Measurements from ENCODE around the gene FOXP2. TPM values are rescaled to one million over a fixed set of nuclear protein-coding genes. Genes with fewer than 3 reads are reported as not detected.
"Not testable (repeated sequence)": the region's sequence is repeated elsewhere in the genome, so short reads cannot be mapped to it uniquely, and the experiment has no call there.

FOXP2 gene
- total and polyA plus RNA-seq, 2 experiments from 2014 or later = 10.0 to 14.7 TPM

GRCh38 chr7:114481999-114482398, 67.4 kb downstream of the FOXP2 start:
- Histone ChIP-seq H3K27ac (no peak overlapping the region), H3K9me3 (ENCODE audit: low read depth) (no peaks in the 10 kb centered on the region), H4K20me1 (ENCODE audit: insufficient read depth, poor library complexity, severe bottlenecking) (no peaks in the 10 kb centered on the region), H3K4me1 (ENCODE audit: insufficient read depth) (no peaks in the 10 kb centered on the region), H3K9me2 (replicated peaks; ENCODE audit: insufficient read depth) (no peaks in the 10 kb centered on the region), H3K79me2 (no peaks in the 10 kb centered on the region), H2AFZ (no peak overlapping the region), H3K4me3 (no peak overlapping the region), H3K36me3 (replicated peaks; ENCODE audit: insufficient read depth, low read depth) (no peaks in the 10 kb centered on the region), H3K27me3 (no peaks in the 10 kb centered on the region), H3K4me2 (no peak overlapping the region)
- WGBS (ENCODE audit: low lambda C conversion rate, missing lambda C conversion rate) = 70% methylated on average over 2 of the region's 2 CpGs
- TF ChIP-seq EZH2phosphoT487 (IDR thresholded peaks at IDR 0.05; ENCODE audit: low read depth, severe bottlenecking, unreplicated experiment) = no peak
- TF ChIP-seq, protein P1, sequence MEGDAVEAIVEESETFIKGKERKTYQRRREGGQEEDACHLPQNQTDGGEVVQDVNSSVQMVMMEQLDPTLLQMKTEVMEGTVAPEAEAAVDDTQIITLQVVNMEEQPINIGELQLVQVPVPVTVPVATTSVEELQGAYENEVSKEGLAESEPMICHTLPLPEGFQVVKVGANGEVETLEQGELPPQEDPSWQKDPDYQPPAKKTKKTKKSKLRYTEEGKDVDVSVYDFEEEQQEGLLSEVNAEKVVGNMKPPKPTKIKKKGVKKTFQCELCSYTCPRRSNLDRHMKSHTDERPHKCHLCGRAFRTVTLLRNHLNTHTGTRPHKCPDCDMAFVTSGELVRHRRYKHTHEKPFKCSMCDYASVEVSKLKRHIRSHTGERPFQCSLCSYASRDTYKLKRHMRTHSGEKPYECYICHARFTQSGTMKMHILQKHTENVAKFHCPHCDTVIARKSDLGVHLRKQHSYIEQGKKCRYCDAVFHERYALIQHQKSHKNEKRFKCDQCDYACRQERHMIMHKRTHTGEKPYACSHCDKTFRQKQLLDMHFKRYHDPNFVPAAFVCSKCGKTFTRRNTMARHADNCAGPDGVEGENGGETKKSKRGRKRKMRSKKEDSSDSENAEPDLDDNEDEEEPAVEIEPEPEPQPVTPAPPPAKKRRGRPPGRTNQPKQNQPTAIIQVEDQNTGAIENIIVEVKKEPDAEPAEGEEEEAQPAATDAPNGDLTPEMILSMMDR (IDR thresholded peaks at IDR 0.05; ENCODE audit: poor library complexity) = no peak
- TF ChIP-seq EZH2 (IDR thresholded peaks at IDR 0.05; ENCODE audit: borderline replicate concordance) = no peak
- no peak for DNase-seq (ENCODE audit: low spot score)

DNA sequence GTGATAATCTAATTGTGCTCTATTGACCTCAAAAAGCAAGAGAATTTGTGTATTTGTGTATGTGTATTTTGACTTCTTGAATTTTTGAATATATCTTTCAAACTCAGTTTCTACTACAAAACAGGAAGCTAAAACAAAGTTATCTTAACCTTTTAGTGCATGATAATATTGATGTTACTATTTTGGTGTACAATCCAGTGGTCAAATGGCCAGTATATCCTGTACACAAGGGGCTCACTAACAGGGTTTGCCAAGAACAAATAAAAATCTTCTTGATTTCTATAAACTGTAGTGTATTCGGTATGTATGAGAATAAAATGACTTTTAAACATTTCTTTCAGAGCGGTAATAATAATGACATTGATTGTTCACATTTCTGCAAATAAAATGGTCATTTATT, 69.6 kb downstream of the FOXP2 start:
- no peaks in the 10 kb centered on the region for H3K9me2 ChIP-seq (replicated peaks; ENCODE audit: insufficient read depth)
- H3K9me3 ChIP-seq (ENCODE audit: low read depth) = no peaks in the 10 kb centered on the region
- TF ChIP-seq EZH2phosphoT487 (IDR thresholded peaks at IDR 0.05; ENCODE audit: low read depth, severe bottlenecking, unreplicated experiment) (no peak), EZH2 (IDR thresholded peaks at IDR 0.05; ENCODE audit: borderline replicate concordance) (no peak)
- TF ChIP-seq, protein P1 (IDR thresholded peaks at IDR 0.05; ENCODE audit: poor library complexity) = no peak
- no peaks in the 10 kb centered on the region for H4K20me1 ChIP-seq (ENCODE audit: insufficient read depth, poor library complexity, severe bottlenecking)
- no peaks in the 10 kb centered on the region for H3K79me2 ChIP-seq
- no peak overlapping the region for H3K27ac ChIP-seq
- H2AFZ ChIP-seq = no peak overlapping the region
- H3K27me3 ChIP-seq = no peaks in the 10 kb centered on the region
- 93% methylated on average over 2 of the region's 2 CpGs for WGBS (ENCODE audit: low lambda C conversion rate, missing lambda C conversion rate)
- no peaks in the 10 kb centered on the region for H3K36me3 ChIP-seq (replicated peaks; ENCODE audit: insufficient read depth, low read depth)
- no peak overlapping the region for H3K4me2 ChIP-seq
- H3K4me3 ChIP-seq = no peak overlapping the region
- DNase-seq (ENCODE audit: low spot score) = no peak
- no peaks in the 10 kb centered on the region for H3K4me1 ChIP-seq (ENCODE audit: insufficient read depth)

- no peaks in the 10 kb centered on the region for H3K27me3 ChIP-seq
- H2AFZ ChIP-seq = no peak overlapping the region
- TF ChIP-seq EZH2 (IDR thresholded peaks at IDR 0.05; ENCODE audit: borderline replicate concordance) (no peak), EZH2phosphoT487 (IDR thresholded peaks at IDR 0.05; ENCODE audit: low read depth, severe bottlenecking, unreplicated experiment) (no peak)
- TF ChIP-seq, protein P1 (IDR thresholded peaks at IDR 0.05; ENCODE audit: poor library complexity) = no peak
- H3K36me3 ChIP-seq (replicated peaks; ENCODE audit: insufficient read depth, low read depth) = no peaks in the 10 kb centered on the region
- DNase-seq (ENCODE audit: low spot score) = no peak
- H3K4me1 ChIP-seq (ENCODE audit: insufficient read depth) = no peaks in the 10 kb centered on the region
- H3K27ac ChIP-seq = no peak overlapping the region
- H3K9me3 ChIP-seq (ENCODE audit: low read depth) = no peaks in the 10 kb centered on the region
- WGBS (ENCODE audit: low lambda C conversion rate, missing lambda C conversion rate) = 100% methylated on average over 1 of the region's 1 CpG
- H4K20me1 ChIP-seq (ENCODE audit: insufficient read depth, poor library complexity, severe bottlenecking) = no peaks in the 10 kb centered on the region
- H3K4me3 ChIP-seq = no peak overlapping the region
- no peaks in the 10 kb centered on the region for H3K9me2 ChIP-seq (replicated peaks; ENCODE audit: insufficient read depth)
- no peak overlapping the region for H3K4me2 ChIP-seq
- no peaks in the 10 kb centered on the region for H3K79me2 ChIP-seq
Measured at GRCh38 chr7:114487174-114487573, 72.6 kb downstream of the FOXP2 start.

- TF ChIP-seq EZH2 (IDR thresholded peaks at IDR 0.05; ENCODE audit: borderline replicate concordance) (no peak), EZH2phosphoT487 (IDR thresholded peaks at IDR 0.05; ENCODE audit: low read depth, severe bottlenecking, unreplicated experiment) (no peak)
- TF ChIP-seq, protein P1 (IDR thresholded peaks at IDR 0.05; ENCODE audit: poor library complexity) = no peak
- H2AFZ ChIP-seq = no peak overlapping the region
- no peak overlapping the region for H3K4me2 ChIP-seq
- H3K9me3 ChIP-seq (ENCODE audit: low read depth) = no peaks in the 10 kb centered on the region
- no peaks in the 10 kb centered on the region for H4K20me1 ChIP-seq (ENCODE audit: insufficient read depth, poor library complexity, severe bottlenecking)
- 83% methylated on average over 2 of the region's 2 CpGs for WGBS (ENCODE audit: low lambda C conversion rate, missing lambda C conversion rate)
- no peak for DNase-seq (ENCODE audit: low spot score)
- H3K79me2 ChIP-seq = no peaks in the 10 kb centered on the region
- no peaks in the 10 kb centered on the region for H3K27me3 ChIP-seq
- no peaks in the 10 kb centered on the region for H3K36me3 ChIP-seq (replicated peaks; ENCODE audit: insufficient read depth, low read depth)
- H3K9me2 ChIP-seq (replicated peaks; ENCODE audit: insufficient read depth) = no peaks in the 10 kb centered on the region
- no peak overlapping the region for H3K27ac ChIP-seq
- no peak overlapping the region for H3K4me3 ChIP-seq
- H3K4me1 ChIP-seq (ENCODE audit: insufficient read depth) = no peaks in the 10 kb centered on the region
Measured at GRCh38 chr7:114488696-114489095, 74.1 kb downstream of the FOXP2 start.

DNA sequence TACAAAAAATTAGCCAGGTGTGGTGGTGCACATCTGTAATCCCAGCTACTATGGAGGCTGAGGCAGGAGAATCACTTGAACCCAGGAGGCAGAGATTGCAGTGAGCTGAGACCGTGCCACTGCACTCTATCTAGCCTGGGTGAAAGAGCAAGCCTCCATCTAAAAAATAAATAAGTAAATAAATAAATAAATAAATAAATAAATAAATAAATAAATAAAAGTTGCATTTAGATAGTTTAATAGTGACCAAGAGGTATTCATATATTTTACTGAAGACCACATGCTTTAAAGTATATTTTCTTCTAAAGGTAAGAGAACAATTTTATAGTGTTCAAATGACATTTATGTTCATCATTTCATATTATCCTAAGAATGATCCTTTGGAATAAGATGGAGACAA, 82.9 kb downstream of the FOXP2 start:
- H3K27me3 ChIP-seq; H4K20me1 ChIP-seq (ENCODE audit: insufficient read depth, poor library complexity, severe bottlenecking); H3K4me2 ChIP-seq; H3K4me3 ChIP-seq; H3K36me3 ChIP-seq (replicated peaks; ENCODE audit: insufficient read depth, low read depth); DNase-seq (ENCODE audit: low spot score); H2AFZ ChIP-seq; H3K9me3 ChIP-seq (ENCODE audit: low read depth); H3K4me1 ChIP-seq (ENCODE audit: insufficient read depth); H3K79me2 ChIP-seq; H3K27ac ChIP-seq; H3K9me2 ChIP-seq (replicated peaks; ENCODE audit: insufficient read depth): not testable (repeated sequence)
- 96% methylated on average over 1 of the region's 1 CpG for WGBS (ENCODE audit: low lambda C conversion rate, missing lambda C conversion rate)
